Thoracic aorta (tissue), 2 donors: ENCODE results near the gene ANTXR2. TPM values are rescaled to one million over a fixed set of nuclear protein-coding genes. Genes with fewer than 3 reads are reported as not detected.

Experiments
- ATAC-seq: fragments of 150-250 bp; one replicate; pipeline ENCODE4 v1.8.0; 2017; ENCODE audit warnings: low read depth; ENCODE audit not compliant: insufficient number of reproducible peaks, low FRiP score
- DNase-seq: peaks from one replicate; pipeline ENCODE4 v3.0.0-alpha.2; 2020; ENCODE audit warnings: low spot score
- H3K27ac ChIP-seq, 2 donors: fragments of 200-600 bp; sonication (generic); 1 replicate in 1 of 2; 2 replicates in 1 of 2; pipeline ENCODE4 v1.5.1; 2016; ENCODE audit warnings: mild to moderate bottlenecking in 2 of 2, moderate library complexity in 2 of 2
- H3K27me3 ChIP-seq: fragments of 200-600 bp; sonication (generic); replicated peaks from 2 replicates; pipeline ENCODE4 v1.6.0; 2016; ENCODE audit warnings: mild to moderate bottlenecking; ENCODE audit not compliant: insufficient read depth
- H3K36me3 ChIP-seq: fragments of 200-600 bp; sonication (generic); one replicate; pipeline ENCODE4 v1.5.1; 2016
- H3K4me1 ChIP-seq, 2 donors: fragments of 200-600 bp; sonication (generic); 1 replicate in 1 of 2; 2 replicates in 1 of 2; pipeline versions ENCODE4 v1.5.1 to v1.6.0; 2016; ENCODE audit warnings: low read depth in 2 of 2, mild to moderate bottlenecking in 1 of 2; ENCODE audit not compliant: control insufficient read depth in 1 of 2
- H3K4me3 ChIP-seq: fragments of 200-600 bp; sonication (generic); 2 replicates; pipeline ENCODE4 v1.5.1; 2016; ENCODE audit warnings: mild to moderate bottlenecking
- H3K9me3 ChIP-seq: fragments of 200-600 bp; sonication (generic); 2 replicates; pipeline ENCODE4 v1.5.1; 2016
- CTCF ChIP-seq: fragments of 200-600 bp; sonication (generic); IDR thresholded peaks from one replicate; pipeline ENCODE4 v1.5.1; 2019; ENCODE audit warnings: antibody characterized with exemption
- total RNA-seq, 2 donors: library from RNA; depleted of rRNA; stranded (reverse); fragments of >200 nt; gene quantifications; one replicate each; pipeline versions ENCODE4 v1.1.0 to v1.2.3, GENCODE V29; 2016

ANTXR2 gene
- total RNA-seq, 2 donors from 2014 or later, result 48.3 to 63.8 TPM

- Histone ChIP-seq H3K4me1 (no peaks in the 10 kb centered on the region), H3K9me3 (no peaks in the 10 kb centered on the region), H3K36me3 (no peaks in the 10 kb centered on the region), H3K27ac (no peak overlapping the region), H3K4me3 (no peak overlapping the region), H3K27me3 (no peaks in the 10 kb centered on the region)
- no peak for TF ChIP-seq CTCF
- no peak for DNase-seq
- no peak for ATAC-seq
These were observed 159.4 kb downstream of the ANTXR2 start for GRCh38 chr4:79913581-79913980.

GRCh38 chr4:79907001-79907400 is 166.0 kb downstream of the ANTXR2 start:
- no peak for DNase-seq
- no peak for ATAC-seq
- Histone ChIP-seq H3K9me3 (no peaks in the 10 kb centered on the region), H3K36me3 (peaks cover 23% of the 10 kb centered on the region), H3K27me3 (no peaks in the 10 kb centered on the region), H3K27ac (no peak overlapping the region), H3K4me3 (no peak overlapping the region), H3K4me1 (no peaks in the 10 kb centered on the region)
- no peak for TF ChIP-seq CTCF

GRCh38 chr4:79906303-79906702 is 166.7 kb downstream of the ANTXR2 start:
- Histone ChIP-seq H3K27me3 (no peaks in the 10 kb centered on the region), H3K9me3 (no peaks in the 10 kb centered on the region), H3K4me1 (no peaks in the 10 kb centered on the region), H3K36me3 (peaks cover 23% of the 10 kb centered on the region), H3K4me3 (no peak overlapping the region), H3K27ac (no peak overlapping the region)
- ATAC-seq (no peak), DNase-seq (no peak)
- TF ChIP-seq CTCF, result no peak

- no peak for ATAC-seq
- no peak for TF ChIP-seq CTCF
These were observed 167.8 kb downstream of the ANTXR2 start for GRCh38 chr4:79905212-79905611.

GRCh38 chr4:79904331-79904730 is 168.7 kb downstream of the ANTXR2 start:
- no peak for TF ChIP-seq CTCF

More at GRCh38 chr4:79905212-79905611, 167.8 kb downstream of the ANTXR2 start:
- Histone ChIP-seq H3K36me3 (peaks cover 23% of the 10 kb centered on the region), H3K27me3 (no peaks in the 10 kb centered on the region), H3K27ac (no peak overlapping the region), H3K9me3 (no peaks in the 10 kb centered on the region), H3K4me1 (no peaks in the 10 kb centered on the region), H3K4me3 (no peak overlapping the region)
- DNase-seq, result no peak

More at GRCh38 chr4:79904331-79904730, 168.7 kb downstream of the ANTXR2 start:
- Histone ChIP-seq H3K4me1 (no peaks in the 10 kb centered on the region), H3K27ac (no peak overlapping the region), H3K9me3 (no peaks in the 10 kb centered on the region), H3K27me3 (no peaks in the 10 kb centered on the region), H3K4me3 (no peak overlapping the region), H3K36me3 (peaks cover 23% of the 10 kb centered on the region)
- no peak for ATAC-seq
- no peak for DNase-seq
